ENCODE data around the gene C19orf67.

DNA sequence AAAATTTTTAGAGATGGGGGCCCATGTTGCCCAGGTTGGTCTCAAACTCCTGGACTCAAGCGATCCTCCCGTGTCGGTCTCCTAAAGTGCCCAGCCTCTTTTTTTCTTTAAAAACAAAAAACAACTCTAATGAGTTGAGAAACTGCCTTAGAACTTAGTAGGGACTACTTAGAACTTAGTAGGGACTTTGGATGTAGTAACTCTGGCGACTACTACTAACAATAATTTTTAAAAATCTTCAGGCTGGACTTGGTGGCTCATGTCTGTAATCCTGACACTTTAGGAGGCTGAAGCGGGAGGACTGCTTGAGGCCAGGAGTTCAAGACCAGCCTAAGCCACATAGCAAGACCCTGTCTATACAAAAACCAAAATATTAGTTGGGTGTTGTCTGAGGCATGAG, 515 bp upstream of the C19orf67 start:
- TF ChIP-seq, protein P1, sequence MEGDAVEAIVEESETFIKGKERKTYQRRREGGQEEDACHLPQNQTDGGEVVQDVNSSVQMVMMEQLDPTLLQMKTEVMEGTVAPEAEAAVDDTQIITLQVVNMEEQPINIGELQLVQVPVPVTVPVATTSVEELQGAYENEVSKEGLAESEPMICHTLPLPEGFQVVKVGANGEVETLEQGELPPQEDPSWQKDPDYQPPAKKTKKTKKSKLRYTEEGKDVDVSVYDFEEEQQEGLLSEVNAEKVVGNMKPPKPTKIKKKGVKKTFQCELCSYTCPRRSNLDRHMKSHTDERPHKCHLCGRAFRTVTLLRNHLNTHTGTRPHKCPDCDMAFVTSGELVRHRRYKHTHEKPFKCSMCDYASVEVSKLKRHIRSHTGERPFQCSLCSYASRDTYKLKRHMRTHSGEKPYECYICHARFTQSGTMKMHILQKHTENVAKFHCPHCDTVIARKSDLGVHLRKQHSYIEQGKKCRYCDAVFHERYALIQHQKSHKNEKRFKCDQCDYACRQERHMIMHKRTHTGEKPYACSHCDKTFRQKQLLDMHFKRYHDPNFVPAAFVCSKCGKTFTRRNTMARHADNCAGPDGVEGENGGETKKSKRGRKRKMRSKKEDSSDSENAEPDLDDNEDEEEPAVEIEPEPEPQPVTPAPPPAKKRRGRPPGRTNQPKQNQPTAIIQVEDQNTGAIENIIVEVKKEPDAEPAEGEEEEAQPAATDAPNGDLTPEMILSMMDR (IDR thresholded peaks at IDR 0.05) = no peak
- TF ChIP-seq EZH2 (IDR thresholded peaks at IDR 0.05; ENCODE audit: borderline replicate concordance, insufficient read depth, low read depth, low read length, poor library complexity, severe bottlenecking) = no peak

Data from B cell (primary cell).